HG03066 (cell line): ENCODE data around the gene ADGRF5.

Experiments used
- ATAC-seq: cut with Tn5 transposase; IDR thresholded peaks from one replicate; pipeline ENCODE4 v1.9.1; 2021; ENCODE audit warnings: low read depth; ENCODE audit not compliant: unreplicated experiment

Gene ADGRF5

DNA sequence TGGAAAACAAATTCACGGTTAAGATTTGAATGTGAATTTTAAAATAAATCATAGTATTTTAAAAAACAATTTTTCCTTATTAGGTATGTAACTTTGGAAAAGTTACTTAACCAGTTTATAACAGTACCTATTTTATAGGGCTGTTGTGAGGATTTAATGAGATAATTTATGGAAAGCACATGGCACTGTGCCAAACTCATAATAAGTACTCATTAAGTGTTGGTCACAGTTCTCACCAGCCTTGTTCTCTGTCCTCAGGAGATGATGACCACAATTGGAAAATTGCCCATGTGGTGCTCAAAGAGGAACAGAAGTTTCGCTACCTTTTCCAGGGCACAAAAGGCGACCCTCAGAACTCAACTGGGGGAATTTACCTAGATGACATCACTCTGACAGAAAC lies 88.9 kb downstream of the ADGRF5 start:
- ATAC-seq: no peak

DNA sequence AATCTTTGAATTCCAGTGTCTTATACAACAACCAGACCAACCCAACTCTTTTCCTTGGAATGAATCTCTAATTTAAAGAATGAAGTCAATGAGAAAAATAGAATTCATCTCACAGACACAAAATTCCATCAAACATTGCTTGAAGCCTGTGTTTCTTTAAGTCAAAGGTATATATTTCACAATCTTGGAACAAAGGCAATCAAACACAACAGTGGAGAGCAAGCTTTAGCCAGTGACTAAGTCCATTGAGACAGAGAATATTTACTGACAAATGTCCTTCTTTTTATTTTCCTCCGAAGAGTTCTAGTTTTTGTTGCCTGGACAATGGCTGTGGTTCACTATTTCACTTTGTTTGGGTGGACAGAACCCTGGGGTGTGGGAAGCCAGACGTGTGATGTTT lies 92.8 kb downstream of the ADGRF5 start:
- ATAC-seq: no peak

DNA sequence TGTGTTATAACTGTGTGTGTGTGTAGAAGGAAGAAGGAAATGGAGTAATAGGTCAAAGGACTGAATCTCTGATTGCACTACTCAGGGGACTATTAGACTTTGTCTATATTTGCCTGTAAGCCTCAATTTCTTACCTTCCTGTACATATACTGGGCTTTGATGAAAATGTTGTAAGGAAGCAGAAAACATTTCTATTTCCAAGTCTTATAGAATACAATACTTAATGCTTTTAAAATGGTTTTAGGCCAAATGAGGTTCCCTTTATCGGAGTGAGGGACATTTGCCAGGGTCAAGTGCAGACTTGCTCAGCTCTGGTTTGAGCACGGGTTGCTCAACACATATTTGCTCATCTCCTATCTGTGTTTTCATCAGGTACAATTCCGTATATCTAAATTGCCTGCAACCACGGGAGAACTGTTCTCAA lies 100.3 kb downstream of the ADGRF5 start:
- no peak for ATAC-seq

DNA sequence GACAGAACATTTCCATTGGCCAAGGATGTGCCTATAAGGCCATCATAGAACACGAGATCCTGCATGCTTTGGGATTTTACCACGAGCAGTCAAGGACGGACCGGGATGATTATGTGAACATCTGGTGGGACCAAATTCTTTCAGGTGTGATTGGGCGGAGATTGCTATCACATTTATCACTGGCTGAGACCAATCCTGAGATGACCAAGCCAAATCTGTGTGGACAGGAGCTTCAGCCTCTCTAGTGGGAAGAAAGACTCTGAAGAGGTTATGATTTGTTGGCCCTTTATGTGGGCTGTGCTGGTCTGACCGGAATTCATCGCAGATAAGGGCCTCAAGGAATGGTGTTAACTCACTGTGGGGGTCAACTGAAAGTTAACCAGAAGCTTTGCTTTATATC lies 102.2 kb downstream of the ADGRF5 start:
- ATAC-seq: no peak

DNA sequence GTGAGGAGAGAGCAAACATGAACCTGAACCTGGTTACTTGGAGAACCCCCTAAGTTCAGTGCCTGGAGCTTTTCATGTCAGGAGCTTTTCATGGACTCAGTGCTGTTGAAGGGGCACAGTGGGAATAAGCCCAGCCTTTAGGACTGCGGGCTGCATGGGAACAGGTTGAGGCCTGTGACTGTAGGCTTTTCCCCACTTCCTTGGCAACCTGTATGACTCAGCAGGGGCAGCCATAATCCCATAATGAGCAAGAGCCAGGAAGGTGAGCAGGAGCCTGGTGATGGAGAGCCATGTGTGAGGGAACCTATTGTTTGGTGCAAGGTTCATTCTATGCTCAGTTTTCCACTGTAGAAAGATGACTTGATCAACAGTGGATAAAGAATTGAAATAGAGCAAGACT lies 105.1 kb downstream of the ADGRF5 start:
- ATAC-seq: no peak

DNA sequence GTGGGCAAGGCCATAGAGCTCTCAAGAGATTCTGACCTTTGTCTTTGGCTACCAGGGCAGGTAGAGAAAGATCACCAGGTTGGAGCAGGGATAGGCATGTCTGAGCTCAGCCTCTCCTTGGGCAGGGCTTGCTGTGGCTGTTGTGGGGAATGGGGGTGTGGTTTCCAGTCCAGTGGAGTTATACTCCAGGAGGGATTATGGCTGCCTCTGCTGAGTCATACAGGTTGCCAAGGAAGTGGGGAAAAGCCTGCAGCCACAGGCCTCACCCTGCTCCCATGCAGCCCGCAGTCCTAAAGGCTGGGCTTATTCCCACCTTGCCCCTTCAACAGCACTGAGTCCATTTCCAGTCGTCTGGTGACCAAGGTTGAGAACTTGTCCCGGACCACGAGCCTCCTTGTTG lies 106.6 kb downstream of the ADGRF5 start:
- ATAC-seq: no peak

DNA sequence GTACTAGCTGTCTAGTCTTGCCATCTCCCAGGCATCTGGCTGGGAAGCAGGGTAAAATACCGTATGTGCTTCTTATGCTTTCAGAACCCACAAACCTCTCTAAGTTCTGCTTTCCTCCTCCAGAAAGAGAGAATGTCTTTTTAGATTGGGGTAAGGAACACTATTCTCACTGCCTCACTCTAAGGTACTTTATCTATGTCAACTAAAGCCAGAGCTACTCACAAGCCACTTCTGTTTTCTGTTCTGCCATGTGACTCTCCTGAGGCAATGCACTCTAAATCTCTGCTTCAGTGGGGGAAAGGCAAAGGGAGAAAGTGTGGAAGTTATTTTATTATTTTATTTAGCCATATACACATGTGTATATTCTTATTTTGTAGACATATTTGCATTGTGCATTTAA lies 112.9 kb downstream of the ADGRF5 start:
- no peak for ATAC-seq
